ENCODE results near the gene CCDC27. TPM values are rescaled to one million over a fixed set of nuclear protein-coding genes. Genes with fewer than 3 reads are reported as not detected.
A peak's percentile ranks its signal among the peaks of the same experiment; 100 is the strongest.

CCDC27 gene
- total RNA-seq, 3 donors from 2014 or later: not detected

DNA sequence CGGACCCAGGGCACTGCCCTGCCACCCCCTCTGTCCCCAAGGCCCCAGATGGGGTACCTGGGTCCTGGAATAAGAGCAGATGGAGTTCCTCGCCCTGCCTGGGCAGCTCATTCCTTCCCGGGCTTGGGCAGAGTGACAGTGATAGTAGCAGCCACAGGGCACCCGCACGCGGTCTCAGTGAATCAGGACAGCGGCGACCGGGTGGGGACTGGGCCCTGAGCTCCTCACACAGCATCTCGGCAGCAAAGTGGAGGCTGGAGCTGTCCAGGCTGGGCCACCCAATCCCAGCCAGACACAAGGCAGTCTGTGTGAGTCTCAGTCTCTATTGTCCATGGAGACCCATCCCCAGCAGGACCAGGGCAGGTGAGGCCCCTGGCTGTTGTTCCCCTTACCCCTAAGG lies 37.4 kb upstream of the CCDC27 start:
- Histone ChIP-seq H3K9me3 (no peaks in the 10 kb centered on the region), H3K36me3 (ENCODE audit: low read depth) (no peaks in the 10 kb centered on the region), H3K4me1 (ENCODE audit: low read depth) (no peaks in the 10 kb centered on the region), H3K4me3 (no peak overlapping the region)
- TF ChIP-seq, protein P1, sequence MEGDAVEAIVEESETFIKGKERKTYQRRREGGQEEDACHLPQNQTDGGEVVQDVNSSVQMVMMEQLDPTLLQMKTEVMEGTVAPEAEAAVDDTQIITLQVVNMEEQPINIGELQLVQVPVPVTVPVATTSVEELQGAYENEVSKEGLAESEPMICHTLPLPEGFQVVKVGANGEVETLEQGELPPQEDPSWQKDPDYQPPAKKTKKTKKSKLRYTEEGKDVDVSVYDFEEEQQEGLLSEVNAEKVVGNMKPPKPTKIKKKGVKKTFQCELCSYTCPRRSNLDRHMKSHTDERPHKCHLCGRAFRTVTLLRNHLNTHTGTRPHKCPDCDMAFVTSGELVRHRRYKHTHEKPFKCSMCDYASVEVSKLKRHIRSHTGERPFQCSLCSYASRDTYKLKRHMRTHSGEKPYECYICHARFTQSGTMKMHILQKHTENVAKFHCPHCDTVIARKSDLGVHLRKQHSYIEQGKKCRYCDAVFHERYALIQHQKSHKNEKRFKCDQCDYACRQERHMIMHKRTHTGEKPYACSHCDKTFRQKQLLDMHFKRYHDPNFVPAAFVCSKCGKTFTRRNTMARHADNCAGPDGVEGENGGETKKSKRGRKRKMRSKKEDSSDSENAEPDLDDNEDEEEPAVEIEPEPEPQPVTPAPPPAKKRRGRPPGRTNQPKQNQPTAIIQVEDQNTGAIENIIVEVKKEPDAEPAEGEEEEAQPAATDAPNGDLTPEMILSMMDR (IDR thresholded peaks at IDR 0.05): no peak
- ATAC-seq (no peak), DNase-seq (no peak)
- intact Hi-C loops (cut with DNase I, micrococcal nuclease): no loop called here

GRCh38 chr1:3716351-3716750 lies 35.9 kb upstream of the CCDC27 start:
- H3K36me3 ChIP-seq (ENCODE audit: low read depth): no peaks in the 10 kb centered on the region
- TF ChIP-seq, protein P1 (IDR thresholded peaks at IDR 0.05): no peak
- DNase-seq: no peak
- no peak for ATAC-seq
- no peaks in the 10 kb centered on the region for H3K4me1 ChIP-seq (ENCODE audit: low read depth)
- H3K9me3 ChIP-seq: no peaks in the 10 kb centered on the region
- intact Hi-C loops (cut with DNase I, micrococcal nuclease): no loop called here
- H3K4me3 ChIP-seq: no peak overlapping the region

GRCh38 chr1:3717041-3717714 lies 35.1 kb upstream of the CCDC27 start:
- H3K4me3 ChIP-seq: no peak overlapping the region
- DNase-seq (no peak), ATAC-seq (no peak)
- no peaks in the 10 kb centered on the region for H3K9me3 ChIP-seq
- intact Hi-C loops (cut with DNase I, micrococcal nuclease): no loop called here
- TF ChIP-seq, protein P1 (IDR thresholded peaks at IDR 0.05): no peak
- H3K36me3 ChIP-seq (ENCODE audit: low read depth): no peaks in the 10 kb centered on the region
- no peaks in the 10 kb centered on the region for H3K4me1 ChIP-seq (ENCODE audit: low read depth)

DNA sequence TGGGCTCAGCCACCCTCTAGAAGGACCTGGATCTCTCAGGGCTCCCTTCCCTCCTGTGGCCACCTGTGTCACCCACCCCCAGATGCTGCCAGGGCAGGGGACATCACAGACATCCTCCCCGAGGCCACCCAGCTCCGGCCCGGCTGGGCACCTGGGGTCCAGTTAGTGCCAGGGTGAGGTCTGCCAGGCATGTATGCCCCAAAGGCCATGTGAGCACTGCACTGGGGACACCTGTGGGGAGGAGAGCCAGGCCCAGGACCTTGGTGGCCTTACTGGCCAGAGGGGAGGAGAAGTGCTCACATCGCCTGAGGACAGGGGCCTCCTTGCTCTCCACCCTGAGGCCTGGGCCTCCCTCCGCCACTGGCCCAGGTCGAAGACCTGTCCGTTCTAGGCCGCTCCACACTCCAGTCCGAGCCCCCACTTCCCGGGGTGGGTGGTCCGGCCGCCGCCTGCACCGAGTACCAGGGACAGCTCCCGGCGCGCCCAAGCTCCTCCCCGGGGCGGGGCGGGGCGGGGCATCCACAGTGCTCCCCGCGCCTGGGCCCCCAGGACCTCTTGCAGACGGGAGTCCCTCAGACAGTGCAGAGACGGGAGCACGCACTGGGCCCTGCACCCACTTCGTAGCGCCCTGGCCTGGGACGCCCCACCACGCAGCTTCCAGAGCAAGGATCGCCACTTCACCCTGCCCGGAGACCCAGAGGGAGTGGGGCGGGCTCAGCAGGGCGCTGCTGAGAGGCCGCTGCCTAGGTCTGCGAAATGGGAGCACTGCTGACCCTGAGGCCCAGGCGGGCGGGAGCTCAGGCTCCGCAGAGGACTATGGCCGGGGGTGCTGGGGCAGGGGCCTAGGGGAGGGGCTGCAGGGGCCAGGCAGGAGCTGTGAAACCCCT lies 34.3 kb upstream of the CCDC27 start:
- ATAC-seq: peak; percentile 26
- Histone ChIP-seq H3K36me3 (ENCODE audit: low read depth) (no peaks in the 10 kb centered on the region), H3K4me1 (ENCODE audit: low read depth) (no peaks in the 10 kb centered on the region), H3K4me3 (no peak overlapping the region), H3K9me3 (no peaks in the 10 kb centered on the region)
- peak in 1 of 3 donors; percentile 14 for DNase-seq
- intact Hi-C loops (cut with DNase I, micrococcal nuclease): no loop called here
- TF ChIP-seq, protein P1 (IDR thresholded peaks at IDR 0.05): no peak

DNA sequence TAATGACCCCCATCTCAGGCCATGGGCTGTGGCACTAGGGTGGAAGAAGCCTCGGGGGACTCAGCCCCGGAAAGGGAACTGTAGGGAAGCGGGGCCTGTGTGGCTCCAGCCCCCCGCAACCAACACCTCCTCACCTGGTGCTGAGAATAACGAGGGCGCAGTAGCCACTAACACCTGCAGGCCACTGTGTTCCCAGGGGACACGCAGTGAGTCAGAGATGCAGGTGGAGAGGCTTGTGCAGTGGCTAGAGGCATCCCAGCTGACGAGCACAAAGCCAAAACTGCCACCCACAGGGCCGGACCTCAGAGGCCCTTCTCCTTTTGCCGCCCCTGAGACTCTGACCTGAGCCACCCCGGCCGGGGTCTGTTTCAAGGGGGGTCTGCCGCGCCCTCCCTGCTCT lies 33.5 kb upstream of the CCDC27 start:
- DNase-seq (no peak), ATAC-seq (no peak)
- no peaks in the 10 kb centered on the region for H3K4me1 ChIP-seq (ENCODE audit: low read depth)
- TF ChIP-seq, protein P1 (IDR thresholded peaks at IDR 0.05): no peak
- no peaks in the 10 kb centered on the region for H3K9me3 ChIP-seq
- H3K36me3 ChIP-seq (ENCODE audit: low read depth): no peaks in the 10 kb centered on the region
- intact Hi-C loops (cut with DNase I, micrococcal nuclease): no loop called here
- H3K4me3 ChIP-seq: no peak overlapping the region
